Measurements from ENCODE around the gene C2CD4B. TPM values are rescaled to one million over a fixed set of nuclear protein-coding genes. Genes with fewer than 3 reads are reported as not detected.

The C2CD4B gene
- total and polyA plus RNA-seq, 10 of the 15 experiments (the other 5 are each of a cell fraction or from before 2014, with no cell fraction given): not detected

DNA sequence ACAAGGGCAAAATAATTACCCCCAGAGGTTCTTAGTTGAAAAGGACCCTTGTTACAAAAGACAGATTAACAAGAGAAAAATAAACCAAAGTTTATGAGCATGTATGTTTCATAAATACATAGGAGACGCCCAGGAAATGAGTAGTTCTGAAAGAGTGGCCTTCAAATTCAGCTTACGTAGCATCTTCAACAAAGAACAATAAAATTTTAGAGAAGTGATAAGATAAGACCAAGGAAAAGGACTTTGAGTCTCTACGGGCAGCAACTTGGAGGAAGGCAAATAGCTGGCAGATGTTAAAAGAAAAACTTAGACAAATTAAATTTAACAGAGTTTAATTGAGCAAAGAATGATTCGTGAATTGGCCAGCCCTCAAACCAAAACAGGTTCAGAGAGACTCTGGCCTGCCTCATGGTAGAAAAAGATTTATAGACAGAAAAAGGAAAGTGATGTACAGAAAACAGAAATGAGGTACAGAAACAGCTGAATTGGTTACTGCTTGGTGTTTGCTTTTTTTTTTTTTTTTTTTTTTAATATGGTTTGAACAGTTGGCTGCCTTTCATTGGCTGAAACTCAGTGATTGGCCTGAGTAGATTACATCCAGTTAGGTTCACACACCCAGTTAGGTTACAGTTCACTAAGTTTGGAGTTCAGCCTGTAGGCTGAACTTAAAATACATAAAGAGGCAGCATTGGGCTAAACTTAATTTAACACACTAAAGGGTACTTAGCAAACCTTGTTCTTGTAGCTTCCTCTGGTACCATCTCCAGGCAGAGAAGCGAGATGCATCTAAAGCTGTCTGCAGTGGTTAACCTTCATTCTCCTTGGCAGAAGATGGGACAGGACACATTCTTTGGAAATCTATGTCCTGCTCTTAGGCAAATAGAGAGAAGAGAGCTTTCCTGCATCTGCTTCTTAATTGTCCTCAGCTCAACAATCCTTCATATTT lies 23.2 kb downstream of the C2CD4B start (continued):
- TF ChIP-seq, protein P1, sequence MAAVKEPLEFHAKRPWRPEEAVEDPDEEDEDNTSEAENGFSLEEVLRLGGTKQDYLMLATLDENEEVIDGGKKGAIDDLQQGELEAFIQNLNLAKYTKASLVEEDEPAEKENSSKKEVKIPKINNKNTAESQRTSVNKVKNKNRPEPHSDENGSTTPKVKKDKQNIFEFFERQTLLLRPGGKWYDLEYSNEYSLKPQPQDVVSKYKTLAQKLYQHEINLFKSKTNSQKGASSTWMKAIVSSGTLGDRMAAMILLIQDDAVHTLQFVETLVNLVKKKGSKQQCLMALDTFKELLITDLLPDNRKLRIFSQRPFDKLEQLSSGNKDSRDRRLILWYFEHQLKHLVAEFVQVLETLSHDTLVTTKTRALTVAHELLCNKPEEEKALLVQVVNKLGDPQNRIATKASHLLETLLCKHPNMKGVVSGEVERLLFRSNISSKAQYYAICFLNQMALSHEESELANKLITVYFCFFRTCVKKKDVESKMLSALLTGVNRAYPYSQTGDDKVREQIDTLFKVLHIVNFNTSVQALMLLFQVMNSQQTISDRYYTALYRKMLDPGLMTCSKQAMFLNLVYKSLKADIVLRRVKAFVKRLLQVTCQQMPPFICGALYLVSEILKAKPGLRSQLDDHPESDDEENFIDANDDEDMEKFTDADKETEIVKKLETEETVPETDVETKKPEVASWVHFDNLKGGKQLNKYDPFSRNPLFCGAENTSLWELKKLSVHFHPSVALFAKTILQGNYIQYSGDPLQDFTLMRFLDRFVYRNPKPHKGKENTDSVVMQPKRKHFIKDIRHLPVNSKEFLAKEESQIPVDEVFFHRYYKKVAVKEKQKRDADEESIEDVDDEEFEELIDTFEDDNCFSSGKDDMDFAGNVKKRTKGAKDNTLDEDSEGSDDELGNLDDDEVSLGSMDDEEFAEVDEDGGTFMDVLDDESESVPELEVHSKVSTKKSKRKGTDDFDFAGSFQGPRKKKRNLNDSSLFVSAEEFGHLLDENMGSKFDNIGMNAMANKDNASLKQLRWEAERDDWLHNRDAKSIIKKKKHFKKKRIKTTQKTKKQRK (IDR thresholded peaks at IDR 0.05; ENCODE audit: low read depth, low read length): no peak
- TF ChIP-seq BCL11A (IDR thresholded peaks at IDR 0.05; ENCODE audit: low read depth, low read length) (no peak), LARP7 (IDR thresholded peaks at IDR 0.05) (no peak), POU2F2 (IDR thresholded peaks at IDR 0.05; ENCODE audit: borderline replicate concordance, low read depth, low read length) (no peak), WRNIP1 (IDR thresholded peaks at IDR 0.05; ENCODE audit: borderline replicate concordance, low read depth, low read length) (no peak), SUPT20H (IDR thresholded peaks at IDR 0.05; ENCODE audit: borderline replicate concordance, control insufficient read depth, low read depth, low read length) (no peak), FOXM1 (IDR thresholded peaks at IDR 0.05; ENCODE audit: low read depth, low read length) (no peak), TCF12 (IDR thresholded peaks at IDR 0.05; ENCODE audit: low read depth, low read length) (no peak), YY1 (IDR thresholded peaks at IDR 0.05; ENCODE audit: low read depth, low read length) (no peak)
- TF ChIP-seq, protein P2, sequence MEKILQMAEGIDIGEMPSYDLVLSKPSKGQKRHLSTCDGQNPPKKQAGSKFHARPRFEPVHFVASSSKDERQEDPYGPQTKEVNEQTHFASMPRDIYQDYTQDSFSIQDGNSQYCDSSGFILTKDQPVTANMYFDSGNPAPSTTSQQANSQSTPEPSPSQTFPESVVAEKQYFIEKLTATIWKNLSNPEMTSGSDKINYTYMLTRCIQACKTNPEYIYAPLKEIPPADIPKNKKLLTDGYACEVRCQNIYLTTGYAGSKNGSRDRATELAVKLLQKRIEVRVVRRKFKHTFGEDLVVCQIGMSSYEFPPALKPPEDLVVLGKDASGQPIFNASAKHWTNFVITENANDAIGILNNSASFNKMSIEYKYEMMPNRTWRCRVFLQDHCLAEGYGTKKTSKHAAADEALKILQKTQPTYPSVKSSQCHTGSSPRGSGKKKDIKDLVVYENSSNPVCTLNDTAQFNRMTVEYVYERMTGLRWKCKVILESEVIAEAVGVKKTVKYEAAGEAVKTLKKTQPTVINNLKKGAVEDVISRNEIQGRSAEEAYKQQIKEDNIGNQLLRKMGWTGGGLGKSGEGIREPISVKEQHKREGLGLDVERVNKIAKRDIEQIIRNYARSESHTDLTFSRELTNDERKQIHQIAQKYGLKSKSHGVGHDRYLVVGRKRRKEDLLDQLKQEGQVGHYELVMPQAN (conservative IDR thresholded peaks at IDR 0.05): no peak
- TF ChIP-seq, protein P3, sequence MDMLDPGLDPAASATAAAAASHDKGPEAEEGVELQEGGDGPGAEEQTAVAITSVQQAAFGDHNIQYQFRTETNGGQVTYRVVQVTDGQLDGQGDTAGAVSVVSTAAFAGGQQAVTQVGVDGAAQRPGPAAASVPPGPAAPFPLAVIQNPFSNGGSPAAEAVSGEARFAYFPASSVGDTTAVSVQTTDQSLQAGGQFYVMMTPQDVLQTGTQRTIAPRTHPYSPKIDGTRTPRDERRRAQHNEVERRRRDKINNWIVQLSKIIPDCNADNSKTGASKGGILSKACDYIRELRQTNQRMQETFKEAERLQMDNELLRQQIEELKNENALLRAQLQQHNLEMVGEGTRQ (IDR thresholded peaks at IDR 0.05; ENCODE audit: borderline replicate concordance, low read depth, low read length): no peak
- TF ChIP-seq, protein P4, sequence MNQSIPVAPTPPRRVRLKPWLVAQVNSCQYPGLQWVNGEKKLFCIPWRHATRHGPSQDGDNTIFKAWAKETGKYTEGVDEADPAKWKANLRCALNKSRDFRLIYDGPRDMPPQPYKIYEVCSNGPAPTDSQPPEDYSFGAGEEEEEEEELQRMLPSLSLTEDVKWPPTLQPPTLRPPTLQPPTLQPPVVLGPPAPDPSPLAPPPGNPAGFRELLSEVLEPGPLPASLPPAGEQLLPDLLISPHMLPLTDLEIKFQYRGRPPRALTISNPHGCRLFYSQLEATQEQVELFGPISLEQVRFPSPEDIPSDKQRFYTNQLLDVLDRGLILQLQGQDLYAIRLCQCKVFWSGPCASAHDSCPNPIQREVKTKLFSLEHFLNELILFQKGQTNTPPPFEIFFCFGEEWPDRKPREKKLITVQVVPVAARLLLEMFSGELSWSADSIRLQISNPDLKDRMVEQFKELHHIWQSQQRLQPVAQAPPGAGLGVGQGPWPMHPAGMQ (IDR thresholded peaks at IDR 0.05; ENCODE audit: borderline replicate concordance): no peak
